GM12873 (cell line): Measurements from ENCODE around the gene TRMT61A.

ENCODE experiments used
- CTCF ChIP-seq: IDR thresholded peaks from 2 replicates; pipeline ENCODE4 v1.5.1; 2012; ENCODE audit warnings: low read depth, mild to moderate bottlenecking, moderate library complexity, low read length, control low read depth; ENCODE audit not compliant: insufficient read depth; ENCODE audit errors: missing control alignments

The TRMT61A gene

GRCh38 chr14:103491691-103492090, 37.3 kb upstream of the TRMT61A start:
- TF ChIP-seq CTCF, result no peak

GRCh38 chr14:103492156-103492925, 36.7 kb upstream of the TRMT61A start:
- no peak for TF ChIP-seq CTCF

DNA sequence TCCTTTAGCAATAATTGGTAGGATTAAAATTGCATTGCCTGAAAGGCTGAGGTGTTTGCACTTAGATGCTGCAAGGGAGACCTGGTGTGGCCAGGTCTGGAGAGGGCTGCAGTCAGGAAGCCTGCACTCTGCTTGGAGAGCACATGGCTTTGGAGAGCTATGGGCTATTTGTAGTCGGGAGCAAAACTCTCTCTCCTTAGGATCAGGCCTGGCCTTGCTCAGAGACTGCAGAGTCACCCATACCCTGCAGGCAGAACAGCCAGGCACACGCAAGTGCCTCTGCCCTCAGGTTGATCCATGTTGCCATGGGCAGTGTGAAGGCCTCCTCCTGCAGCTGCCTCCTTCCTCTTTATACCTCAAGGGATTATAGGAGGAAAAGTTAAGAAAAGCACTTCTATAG, 33.1 kb upstream of the TRMT61A start:
- no peak for TF ChIP-seq CTCF

DNA sequence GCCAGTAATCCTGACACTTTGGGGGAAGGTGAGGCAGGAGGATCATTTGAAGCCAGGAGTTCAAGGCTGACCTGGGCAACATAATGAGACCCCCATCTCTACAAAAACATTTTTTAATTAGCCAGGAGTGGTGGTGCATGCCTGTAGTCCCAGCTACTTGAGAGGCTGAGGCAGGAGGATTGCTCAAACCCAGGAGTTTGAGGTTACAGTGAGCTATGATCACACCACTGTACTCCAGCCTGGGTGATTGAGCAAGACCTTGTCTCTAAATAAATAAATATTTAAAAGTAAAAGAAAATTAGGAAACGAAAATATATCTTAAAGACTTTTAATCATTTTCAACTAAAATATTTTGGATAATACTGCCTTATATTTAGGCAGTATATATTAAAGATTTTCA, 32.2 kb upstream of the TRMT61A start:
- TF ChIP-seq CTCF, result no peak

DNA sequence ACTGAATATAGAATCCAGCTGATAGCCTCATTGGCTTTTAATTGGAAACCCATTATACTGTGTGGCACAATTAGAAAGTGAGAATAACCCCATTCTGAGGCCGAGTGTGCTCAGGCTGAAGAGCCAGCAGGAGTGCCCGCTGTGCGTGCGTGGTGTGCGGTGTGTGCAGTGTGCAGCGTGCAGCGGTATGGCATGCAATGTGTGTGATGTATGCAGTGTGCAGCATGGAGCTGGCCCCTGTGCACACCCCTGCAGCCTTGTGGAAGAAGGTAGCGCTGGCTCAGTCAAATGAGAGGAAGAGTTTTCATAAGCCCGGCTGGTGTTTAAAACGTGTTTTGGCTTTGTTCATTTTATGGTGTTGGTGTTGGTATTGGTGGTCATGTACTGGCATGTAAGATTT, 29.3 kb upstream of the TRMT61A start:
- no peak for TF ChIP-seq CTCF

GRCh38 chr14:103500148-103500990, 28.6 kb upstream of the TRMT61A start:
- TF ChIP-seq CTCF, result peak; percentile 90
